HG03354 (cell line): ENCODE measurements around the gene LMLN.
"Not testable (repeated sequence)": the region's sequence is repeated elsewhere in the genome, so short reads cannot be mapped to it uniquely, and the experiment has no call there.

Experiments used
- ATAC-seq: cut with Tn5 transposase; IDR thresholded peaks from one replicate; pipeline ENCODE4 v1.9.1; 2021; ENCODE audit warnings: mild to moderate bottlenecking; ENCODE audit not compliant: unreplicated experiment, poor library complexity, severe bottlenecking

The LMLN gene

GRCh38 chr3:198021320-198021719 lies 61.3 kb downstream of the LMLN start:
- ATAC-seq, result no peak

GRCh38 chr3:198022604-198023003 lies 62.6 kb downstream of the LMLN start:
- ATAC-seq, result no peak

DNA sequence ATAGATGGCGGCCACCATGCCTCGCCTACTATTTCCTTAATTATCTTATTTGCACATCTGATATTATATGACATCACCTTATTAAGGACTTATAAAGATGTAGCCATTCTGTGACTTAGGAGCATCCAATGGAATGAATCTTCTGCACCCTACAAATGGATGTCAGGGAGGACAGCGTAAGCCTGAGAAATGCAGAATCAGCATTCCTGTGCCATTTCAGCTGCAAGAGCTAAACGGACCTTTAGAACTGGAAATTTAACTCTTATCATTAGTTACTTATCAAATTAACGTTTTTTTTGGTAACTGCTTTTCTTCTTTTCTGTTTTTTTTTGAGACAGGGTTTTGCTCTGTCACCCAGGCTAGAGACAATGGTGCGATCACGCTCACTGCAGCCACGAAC lies 65.6 kb downstream of the LMLN start:
- no peak for ATAC-seq

DNA sequence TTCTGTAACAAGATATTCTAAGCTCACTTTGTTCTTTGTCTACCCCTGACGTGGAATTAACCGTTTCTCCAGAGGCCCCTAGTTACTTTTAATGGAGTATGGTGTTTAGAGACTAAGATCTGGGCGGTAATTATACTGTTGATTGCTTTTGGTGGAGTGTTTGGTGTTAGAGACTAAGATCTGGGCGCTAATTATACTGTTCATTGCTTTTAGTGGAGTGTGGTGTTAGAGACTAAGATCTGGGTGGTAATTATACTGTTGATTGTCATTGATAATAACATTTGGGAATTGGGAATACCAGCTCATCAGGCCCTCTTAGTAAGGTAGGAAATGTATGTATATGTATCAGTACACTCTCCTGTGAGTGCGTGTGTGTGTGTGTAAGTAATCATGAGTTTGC lies 66.6 kb downstream of the LMLN start:
- no peak for ATAC-seq

DNA sequence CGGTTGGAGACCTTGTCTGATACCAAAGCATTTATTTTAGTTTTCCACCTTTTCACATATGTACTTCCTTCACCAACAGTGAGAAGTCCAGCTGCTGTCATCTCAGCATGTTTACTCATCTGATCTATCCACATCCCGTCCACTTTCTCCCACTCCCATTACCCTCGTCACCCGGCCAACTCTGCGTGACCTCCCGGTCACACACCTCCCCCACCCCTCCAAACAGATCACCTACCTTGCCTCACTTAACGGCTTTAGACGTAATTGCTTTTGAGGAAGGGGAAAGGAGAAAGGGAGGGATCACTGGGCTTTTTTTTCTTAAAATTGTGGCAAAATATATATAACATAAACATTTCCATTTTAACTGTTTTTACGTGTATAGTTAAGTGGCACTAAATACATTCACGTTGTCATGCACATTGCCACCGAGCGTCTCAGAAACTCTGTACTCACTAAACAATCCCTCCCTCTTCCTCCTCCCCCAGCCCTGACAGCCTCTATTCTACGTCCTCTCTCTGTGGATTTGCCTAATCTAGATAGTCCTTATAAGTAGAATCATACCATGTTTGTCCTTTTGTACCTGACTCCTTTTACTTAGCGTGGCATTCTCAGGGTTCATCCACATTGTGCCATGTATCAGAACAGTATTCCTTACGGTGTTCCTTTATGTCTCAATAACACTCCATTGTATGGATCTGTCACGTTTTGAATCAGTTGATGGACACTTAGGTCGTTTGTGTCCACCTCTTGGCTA lies 67.2 kb downstream of the LMLN start:
- ATAC-seq, result no peak

DNA sequence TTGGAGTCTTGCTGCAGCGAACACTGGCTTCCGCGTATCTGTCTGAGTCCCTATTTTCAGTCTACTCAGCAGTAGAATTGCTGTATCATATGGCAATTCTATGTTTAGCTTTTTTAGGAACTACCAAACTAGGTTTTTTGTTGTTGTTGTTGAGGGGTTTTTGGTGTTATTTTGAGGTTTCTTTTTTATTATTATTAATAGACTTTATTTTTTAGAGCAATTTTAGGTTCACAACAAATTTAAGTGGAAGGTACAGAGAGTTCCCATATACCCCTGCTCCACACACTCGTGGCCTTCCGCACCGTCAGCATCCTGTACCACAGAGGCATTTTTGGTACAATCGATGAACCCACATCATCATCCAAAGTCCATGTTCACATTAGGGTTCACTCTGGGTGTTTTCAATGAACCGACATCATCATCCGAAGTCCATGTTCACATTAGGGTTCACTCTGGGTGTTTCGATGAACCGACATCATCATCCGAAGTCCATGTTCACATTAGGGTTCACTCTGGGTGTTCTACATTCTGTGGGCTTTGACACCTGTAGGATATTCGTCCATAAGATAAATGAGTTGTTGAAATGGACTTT lies 67.9 kb downstream of the LMLN start:
- ATAC-seq, result no peak

DNA sequence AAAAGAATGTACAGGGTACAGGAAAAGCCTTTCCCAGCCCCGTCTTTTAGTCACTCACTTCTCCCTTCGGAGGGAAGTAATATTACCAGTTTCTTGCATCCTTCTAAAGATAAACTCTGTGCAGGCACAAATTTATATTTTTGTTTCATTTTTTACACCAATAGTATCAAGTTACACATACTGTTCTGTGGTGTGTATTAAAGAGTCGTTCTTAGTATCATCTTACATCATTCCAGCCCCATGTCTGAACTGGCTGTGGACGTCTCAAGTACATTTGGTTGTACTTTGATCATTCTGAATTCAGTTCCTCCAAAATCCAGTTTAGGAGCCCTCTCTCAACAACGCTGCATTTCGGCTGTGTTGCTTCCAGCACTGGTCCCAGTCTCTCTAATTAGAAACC lies 68.7 kb downstream of the LMLN start:
- ATAC-seq, result no peak

DNA sequence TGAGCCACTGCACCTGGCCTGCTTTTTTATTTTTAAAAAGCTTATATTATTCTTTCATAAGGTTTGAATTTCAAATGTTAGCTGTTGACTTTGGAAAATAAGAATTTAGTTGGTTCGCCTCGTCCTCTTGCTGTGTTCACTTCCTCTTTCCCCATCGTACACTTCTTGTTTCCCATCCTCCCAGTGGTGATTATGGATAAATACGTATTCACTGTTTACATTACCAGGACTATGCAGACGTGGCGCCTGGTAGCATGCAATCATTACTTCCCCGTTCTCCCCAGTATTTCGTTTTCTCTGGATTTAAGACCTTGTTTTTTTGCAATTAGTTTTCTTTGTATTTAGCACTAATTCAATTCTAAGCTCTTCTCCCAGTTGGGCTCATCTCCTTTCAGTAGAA lies 70.1 kb downstream of the LMLN start:
- ATAC-seq, result no peak

DNA sequence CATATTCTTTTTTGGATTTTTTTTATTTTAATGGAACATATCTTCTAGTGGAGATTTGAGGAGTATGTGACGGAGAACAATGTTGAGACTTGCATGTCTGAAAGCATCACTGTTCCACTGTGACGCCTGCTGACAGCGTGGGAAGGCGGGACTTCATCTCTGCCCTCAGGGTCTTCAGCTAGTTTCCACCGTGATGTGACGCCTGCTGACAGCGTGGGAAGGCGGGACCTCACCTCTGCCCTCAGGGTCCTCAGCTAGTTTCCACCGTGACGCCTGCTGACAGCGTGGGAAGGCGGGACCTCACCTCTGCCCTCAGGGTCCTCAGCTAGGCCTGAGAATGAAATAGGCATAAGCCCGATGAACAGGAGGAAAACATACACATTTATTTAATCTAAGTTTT lies 70.7 kb downstream of the LMLN start:
- no peak for ATAC-seq

- no peak for ATAC-seq
Measured at GRCh38 chr3:198032039-198032936, 72.3 kb downstream of the LMLN start.

DNA sequence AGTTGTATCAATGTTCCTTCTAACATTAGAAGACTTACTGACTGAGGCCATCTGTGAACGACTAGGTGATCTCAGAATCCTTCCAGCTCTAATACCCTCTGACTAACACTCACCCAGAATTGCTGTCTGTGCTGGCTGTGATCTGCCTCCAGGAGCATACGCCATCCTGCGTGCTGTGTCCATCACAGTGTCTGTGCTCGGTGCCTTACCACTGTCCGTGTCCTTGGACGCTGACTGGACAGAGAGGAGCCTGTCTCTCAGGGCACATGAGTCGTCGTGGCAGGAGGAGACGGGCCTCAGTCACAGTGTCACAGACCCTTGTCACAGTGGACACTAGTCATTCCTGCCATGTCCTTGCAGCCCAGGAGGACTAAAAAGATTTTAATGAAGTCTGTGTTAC lies 83.1 kb downstream of the LMLN start:
- no peak for ATAC-seq

DNA sequence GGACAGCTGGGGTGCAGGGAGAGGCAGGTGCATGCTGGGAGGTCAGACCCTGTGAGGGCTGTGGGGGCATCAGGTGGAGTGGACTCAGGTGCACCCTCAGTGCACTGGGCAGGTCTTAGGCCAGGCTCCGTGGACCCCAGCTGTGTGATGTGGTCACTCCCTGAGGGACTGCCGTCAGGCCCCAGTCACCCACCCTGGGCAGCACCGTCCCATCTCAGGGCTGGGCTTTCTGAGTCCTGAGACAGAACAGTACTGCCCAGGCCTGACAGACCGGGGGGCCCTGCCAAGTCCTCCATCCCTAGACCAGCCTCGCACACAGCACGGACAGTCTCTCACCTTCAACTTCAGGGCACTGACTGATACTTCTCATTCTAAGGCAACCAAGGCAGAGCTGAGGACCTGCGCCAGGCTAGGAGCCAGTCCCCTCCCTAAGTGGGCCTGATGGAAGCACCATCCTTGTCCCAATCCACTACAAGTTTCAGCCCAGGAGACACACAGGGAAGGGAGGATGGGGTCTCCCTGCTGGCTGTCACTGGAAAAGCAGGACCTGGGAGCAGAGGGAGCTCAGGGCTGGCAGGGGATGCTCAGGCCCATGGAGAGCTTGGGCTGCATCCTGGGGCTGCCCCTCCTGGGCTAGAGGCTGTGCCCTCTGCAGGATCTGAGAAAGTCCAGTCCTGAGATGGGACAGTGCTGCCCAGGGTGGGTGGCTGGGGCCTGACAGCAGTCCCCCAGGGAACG lies 86.3 kb downstream of the LMLN start:
- ATAC-seq, result no peak

DNA sequence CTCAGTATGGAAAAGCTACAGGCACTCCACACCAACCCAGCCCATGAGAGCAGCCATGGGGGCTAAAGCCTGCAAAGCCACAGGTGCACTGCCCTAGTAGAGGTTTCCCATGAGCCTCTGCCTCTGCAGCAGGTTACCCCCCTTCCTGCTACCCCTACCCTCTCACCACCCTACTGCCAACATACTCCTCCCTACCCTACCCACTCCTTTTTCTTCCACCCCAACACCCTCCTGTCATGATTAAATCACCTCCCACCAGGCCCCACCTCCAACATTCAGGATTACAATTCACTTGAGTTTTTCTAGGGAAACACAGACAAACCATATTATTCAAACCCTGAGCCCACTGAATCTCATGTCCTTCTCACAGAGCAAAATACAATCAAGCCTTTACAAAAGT lies 88.4 kb downstream of the LMLN start:
- ATAC-seq, result no peak

GRCh38 chr3:198051836-198052235 lies 91.8 kb downstream of the LMLN start:
- ATAC-seq, result no peak

GRCh38 chr3:198053462-198053861 lies 93.4 kb downstream of the LMLN start:
- not testable (repeated sequence) for ATAC-seq

GRCh38 chr3:198061119-198062067 lies 101.4 kb downstream of the LMLN start:
- no peak for ATAC-seq

- no peak for ATAC-seq
Measured at GRCh38 chr3:198062068-198062465, 102.0 kb downstream of the LMLN start.

DNA sequence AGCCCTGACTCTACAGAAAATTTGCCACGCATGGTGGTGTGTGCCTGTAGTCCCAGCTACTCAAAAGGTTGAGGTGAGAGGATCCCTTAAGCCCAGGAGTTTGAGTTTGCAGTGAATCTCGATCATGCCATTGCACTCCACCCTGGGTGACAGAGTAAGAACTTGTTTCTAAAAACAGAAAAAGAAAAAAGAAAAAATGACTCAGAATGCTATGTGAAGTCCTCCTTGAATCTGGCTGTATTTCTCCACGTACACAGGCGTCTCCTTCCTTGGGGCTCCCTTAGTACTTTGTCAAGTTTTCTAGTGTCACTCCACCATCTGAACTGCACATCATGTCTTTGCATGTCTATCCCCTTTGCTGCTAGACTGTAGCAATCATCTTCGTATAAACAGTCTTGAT lies 104.4 kb downstream of the LMLN start:
- ATAC-seq, result no peak

DNA sequence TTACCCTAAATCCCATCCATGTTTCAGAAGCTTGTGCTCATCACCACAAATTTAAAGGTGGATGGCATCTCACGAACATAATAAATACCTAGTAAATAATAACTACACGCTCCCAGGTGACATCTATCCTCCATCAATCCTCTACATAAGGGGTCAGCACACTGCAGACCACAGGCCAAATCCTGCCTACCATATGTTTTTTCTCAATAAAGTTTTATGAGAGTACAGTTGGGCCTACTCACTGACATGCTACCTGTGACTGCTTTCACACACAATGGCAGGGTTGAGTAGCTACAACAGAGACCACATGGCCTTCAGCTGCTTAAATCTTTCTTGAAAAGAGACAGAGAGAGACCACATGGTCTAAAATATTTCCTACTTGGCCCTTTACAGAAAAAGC lies 105.9 kb downstream of the LMLN start:
- ATAC-seq, result no peak
